Stimulated activated CD8-positive, alpha-beta memory T cell treated with anti-CD3 and anti-CD28 coated beads, Interleukin-12 subunit alpha, Interleukin-12 subunit beta, amount 100 ng/mL, for 1 hour (primary cell): Measurements from ENCODE around the gene RNF220.
A peak's percentile ranks its signal among the peaks of the same experiment; 100 is the strongest.

Experiments used
- DNase-seq: peaks from one replicate; pipeline ENCODE4 v3.0.0-alpha.2; 2020; ENCODE audit warnings: low read depth

The RNF220 gene

DNA sequence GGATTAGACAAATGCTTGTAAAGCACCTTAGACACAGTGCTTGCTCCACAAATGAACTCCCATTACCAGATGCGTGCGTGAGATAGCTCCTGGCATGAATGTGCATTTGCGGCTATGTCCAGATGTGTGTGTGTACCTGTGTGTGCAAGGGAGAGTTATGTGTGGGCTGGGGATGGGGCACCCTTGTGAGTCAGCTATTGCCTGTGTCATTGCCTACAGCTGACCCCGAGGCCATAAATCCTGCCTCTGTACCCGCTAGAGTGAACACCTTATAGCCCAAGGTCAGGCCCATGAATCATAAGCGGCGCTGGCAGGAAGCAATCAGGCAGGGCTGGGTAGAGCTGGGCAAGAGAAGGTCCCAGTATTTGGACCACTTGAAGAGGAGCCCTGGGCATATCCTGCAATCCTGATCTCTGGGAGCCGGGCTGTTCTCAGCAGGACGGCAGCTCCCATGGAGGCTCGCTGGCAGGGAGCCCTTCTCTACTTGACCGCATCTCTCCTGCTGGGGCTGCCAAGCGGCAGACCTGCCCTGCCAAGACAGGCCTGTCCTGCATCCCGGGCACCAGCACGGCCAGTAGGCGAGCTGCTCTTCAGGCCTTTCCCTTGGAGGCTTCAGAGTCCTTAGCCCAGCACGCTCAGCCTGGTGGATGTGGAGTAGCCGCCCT, 182.9 kb downstream of the RNF220 start:
- DNase-seq, result no peak

GRCh38 chr1:44588551-44589210, 183.6 kb downstream of the RNF220 start:
- no peak for DNase-seq

GRCh38 chr1:44590475-44590874, 185.4 kb downstream of the RNF220 start:
- no peak for DNase-seq

- no peak for DNase-seq
Measured at GRCh38 chr1:44591381-44591780, 186.3 kb downstream of the RNF220 start.

GRCh38 chr1:44592208-44593145, 187.4 kb downstream of the RNF220 start:
- DNase-seq, result no peak

DNA sequence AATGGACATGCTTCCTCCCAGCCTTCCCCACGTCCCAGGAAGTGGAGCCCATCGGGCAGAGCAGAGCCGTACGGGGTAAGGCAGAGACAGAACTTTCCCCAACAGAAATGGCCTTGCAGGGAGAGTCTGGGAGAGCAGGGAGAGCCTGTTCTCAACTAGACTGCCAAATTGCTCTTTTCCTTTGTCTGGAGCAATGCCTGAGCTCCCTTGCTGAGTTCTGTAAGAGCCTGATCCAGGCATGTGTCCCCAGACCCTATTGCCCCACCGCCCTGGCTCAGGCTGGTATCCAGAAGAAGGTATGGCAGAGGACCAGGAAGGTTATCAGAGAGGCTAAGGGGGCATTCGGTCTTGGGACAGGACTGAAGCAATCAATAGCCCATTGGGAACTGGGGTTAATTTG, 189.3 kb downstream of the RNF220 start:
- no peak for DNase-seq

DNA sequence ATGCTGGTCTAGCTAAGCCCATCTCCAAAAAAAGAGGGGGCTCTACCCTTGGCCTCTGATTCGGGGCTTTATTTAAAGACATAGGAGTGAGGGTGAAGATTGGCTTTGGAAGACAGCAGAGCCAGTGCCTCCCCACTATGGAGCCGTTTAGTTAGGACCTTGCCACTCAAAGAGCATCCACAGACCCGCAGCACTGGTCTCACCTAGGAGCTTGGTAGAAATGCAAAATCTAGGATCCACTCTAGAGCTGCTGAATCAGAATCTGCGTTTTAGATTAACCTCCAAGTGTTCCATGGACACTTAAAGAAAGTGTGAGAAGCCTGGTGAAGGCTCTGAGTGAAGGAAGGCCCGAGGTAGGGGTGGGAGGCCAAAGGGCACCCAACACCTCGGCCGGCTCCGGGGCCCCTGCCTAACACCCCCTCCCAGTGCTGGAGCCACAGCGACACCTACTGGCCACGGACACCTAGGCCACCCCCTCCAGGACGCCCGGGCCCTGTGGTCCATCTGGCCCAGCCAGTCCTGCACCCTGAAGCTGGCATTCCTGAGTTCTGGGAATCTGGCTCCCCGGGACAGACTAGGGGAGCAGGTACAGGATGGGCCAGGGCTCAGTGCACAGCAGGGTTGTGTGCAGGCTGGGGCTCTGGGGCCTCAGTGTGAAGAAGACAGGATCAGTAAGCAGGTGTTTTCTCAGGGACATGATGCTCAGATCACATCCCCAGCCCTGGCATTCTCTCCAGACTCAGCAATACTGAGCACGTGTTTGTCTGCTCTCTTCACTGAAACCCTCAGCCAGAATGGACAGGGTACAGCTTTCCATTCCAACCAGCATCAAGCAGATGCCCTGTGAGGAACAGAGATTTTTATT, 190.0 kb downstream of the RNF220 start:
- DNase-seq, result peak; percentile 58

DNA sequence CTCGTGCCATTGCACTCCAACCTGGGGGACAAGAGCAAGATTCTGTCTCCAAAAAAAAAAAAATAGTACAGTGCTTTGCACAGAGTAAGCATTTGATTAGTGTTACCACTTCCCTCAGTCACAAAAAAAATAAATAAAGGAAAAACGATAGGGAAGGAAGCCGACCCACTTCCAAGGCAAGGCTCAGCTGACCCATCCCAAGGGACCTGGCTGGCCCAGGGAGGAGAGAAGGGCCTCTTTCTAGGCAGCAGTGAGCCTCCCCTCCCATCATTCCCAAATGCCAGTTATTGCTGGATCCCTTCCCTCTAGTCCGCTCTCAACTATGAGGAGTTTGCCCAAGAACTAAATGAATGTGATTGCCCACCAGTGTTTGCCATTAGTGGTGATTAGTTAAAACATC, 191.5 kb downstream of the RNF220 start:
- DNase-seq, result no peak

DNA sequence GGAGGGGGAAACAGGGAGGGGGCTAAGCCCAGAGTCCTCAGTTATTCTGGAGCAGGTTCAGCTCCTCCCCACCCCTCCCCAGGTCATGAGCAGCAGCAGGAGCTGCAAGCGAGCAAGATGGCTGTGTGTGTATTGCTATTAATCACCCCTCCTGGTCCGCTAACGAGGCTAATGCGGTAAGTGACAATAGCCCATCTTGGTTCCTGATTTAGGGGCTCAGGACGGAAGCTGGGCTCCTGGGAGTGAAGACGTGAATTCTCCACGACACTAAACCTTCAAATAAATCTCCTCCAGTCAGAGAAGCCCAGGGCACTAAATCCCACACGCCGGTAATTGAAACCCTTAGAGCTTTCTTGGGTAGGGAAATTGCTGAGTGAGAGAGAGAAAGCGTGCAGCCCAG, 193.1 kb downstream of the RNF220 start:
- no peak for DNase-seq

GRCh38 chr1:44602634-44603628, 197.9 kb downstream of the RNF220 start:
- no peak for DNase-seq

- DNase-seq, result no peak
Measured at GRCh38 chr1:44603718-44604117, 198.7 kb downstream of the RNF220 start.

DNA sequence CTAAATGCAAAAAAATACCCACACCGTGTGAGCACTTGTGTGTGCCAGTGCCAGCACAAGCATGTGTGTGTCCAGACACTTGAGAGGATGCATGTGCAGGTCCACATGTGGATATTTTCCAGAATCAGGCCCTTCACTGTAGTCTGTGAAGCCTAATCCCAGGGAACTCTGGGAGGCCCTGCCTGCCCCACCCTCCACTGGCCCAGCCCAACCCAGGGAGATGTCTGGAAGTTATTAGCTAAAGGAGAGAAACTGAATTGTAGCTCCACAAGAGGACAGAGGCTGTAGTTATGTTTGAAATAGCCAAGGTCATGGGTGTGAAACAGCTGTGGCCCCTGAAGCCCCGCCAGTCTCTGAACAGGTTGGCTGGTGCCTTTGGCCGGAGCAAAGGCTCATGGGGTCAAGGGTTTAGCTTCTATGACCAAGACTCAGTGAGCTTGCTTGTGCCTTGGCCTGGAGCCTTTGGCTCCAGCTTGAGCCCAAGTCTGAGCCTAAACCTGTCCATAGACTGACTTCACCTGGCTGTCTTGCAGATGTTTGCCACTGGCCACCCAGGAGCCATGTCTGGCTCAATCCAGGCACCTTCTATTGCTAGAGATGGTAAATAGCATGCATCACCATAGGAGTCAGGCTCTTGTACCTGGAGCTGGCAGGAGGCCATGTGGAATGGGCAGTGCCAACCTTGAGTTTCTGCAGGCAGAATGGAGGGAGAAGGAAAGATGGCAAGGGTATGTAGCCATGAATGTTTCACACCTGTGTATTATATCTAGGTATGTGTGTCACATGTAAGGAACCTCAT, 199.3 kb downstream of the RNF220 start:
- no peak for DNase-seq

GRCh38 chr1:44605914-44606615, 201.0 kb downstream of the RNF220 start:
- no peak for DNase-seq

DNA sequence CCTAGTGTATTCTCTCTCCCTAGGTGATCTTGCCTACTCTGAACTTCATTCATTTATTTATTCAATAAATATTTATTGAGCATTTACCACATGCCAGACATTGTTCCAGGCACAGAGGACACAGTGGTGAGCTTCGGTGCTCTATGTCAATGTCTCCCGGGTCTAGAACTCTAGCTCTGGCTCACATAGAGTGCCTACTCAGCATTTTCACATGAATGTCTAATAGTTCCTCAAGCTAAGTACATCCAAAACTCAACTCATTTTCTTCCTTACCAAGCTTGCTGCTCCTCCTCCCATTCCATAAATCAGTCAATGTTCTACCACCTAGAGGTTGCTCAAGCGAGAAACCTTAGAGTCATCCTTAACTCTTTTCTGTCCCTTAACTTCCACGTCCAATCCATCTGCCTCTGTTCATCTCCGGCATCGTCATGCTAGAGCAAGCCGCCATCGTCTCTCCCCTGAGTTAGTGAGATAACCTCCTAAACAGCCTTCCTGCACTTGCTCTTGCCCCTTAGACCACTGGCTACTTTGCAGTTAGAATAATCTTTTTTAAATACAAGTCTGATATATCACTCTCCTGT, 201.7 kb downstream of the RNF220 start:
- no peak for DNase-seq

GRCh38 chr1:44608141-44608540, 203.1 kb downstream of the RNF220 start:
- DNase-seq, result no peak

- DNase-seq, result peak; percentile 8
Measured at GRCh38 chr1:44609412-44609767, 204.3 kb downstream of the RNF220 start.

DNA sequence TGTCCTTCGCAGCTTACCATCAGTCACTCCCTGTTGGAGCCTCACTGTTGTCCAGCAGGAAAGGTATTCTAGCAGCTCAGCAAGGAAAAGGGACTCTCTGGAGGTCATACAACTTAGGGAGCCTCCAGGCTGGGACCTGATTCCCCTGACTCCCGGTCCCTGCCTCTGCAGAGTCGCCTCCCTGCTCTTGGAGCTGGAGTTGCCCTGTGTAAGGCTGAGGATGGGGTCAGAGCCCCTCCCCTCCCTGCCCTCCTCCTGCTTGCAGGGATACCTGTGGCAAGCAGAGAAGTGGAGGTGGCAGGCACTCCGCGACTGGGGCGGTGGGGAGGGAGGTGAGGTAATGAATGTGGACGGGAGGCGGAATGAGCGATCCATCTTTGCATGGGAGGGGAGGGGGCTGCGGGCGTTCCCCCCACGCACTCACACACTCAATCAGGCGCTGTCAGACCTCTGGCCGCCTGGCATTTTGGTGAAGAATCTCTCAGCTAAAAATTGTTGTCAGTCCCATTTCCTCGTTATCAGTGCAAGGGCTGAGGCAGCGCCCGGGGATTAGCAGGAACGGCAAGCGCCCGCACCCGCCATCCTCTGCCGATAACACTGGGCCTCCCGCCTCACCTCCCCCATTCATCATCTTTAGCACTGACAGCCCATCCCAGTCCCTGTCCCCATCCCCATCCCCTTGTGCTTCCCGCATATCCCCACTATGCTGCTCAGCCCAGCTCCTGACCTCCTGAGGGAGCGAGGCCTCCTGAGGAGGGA, 204.9 kb downstream of the RNF220 start:
- DNase-seq, result no peak

DNA sequence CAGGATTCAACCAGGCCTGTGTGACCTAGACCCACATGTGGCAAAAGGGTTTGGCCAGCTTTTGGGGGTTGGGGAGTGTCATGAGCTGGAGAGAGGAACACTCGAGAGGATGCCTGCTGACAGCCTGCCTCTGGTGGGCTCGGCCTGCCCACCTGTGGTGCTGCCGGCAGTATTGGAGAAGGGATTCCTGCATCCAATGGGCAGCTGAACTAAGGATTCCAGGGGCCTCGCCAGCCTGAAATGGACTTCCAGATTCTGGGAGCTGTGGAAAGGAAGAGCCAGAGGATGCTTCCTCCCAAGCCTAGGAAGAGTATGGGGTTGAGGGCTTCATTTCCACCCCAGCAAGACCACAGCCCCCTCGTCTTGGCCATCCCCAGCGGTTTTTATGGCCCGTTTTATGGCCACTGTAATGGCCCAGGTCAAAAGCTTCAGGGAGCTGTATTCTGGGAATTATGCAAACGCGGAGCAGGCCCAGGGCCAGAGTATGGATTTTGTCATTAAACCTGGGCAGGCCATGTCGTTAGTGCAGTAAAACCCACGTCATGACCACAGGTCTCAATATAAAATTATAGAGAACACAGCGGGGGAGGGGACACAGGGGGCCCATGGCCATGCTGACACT, 205.6 kb downstream of the RNF220 start:
- DNase-seq, result no peak
